HL-60 (cell line): Measurements from ENCODE around the gene PDHX.

ENCODE experiments used
- DNase-seq, 2 experiments: peaks; one replicate each; pipeline ENCODE4 v3.0.0-alpha.2; 2010 to 2020; ENCODE audit warnings: low read depth in 1 of 2, low spot score in 1 of 2
- H3K27ac ChIP-seq: fragments of 250-450 bp; sonication (Bioruptor Pico); replicated peaks from 2 replicates; pipeline ENCODE4 v1.5.1; 2020; ENCODE audit warnings: mild to moderate bottlenecking, moderate library complexity
- H3K27me3 ChIP-seq: fragments of 250-450 bp; sonication (Bioruptor Pico); 2 replicates; pipeline ENCODE4 v1.5.1; 2021; ENCODE audit warnings: mild to moderate bottlenecking, moderate library complexity; ENCODE audit not compliant: insufficient read depth, poor library complexity, severe bottlenecking
- H3K4me3 ChIP-seq: replicated peaks from 2 replicates; pipeline ENCODE4 v1.5.1; 2011; ENCODE audit warnings: mild to moderate bottlenecking, control low read depth, low read length; ENCODE audit not compliant: insufficient read depth
- GABPA ChIP-seq: IDR thresholded peaks from 2 replicates; pipeline ENCODE4 v1.6.1; 2012; ENCODE audit warnings: low read depth
- POLR2AphosphoS5 ChIP-seq: IDR thresholded peaks from 2 replicates; pipeline ENCODE4 v1.6.1; 2012; ENCODE audit warnings: low read depth
- SPI1 ChIP-seq: IDR thresholded peaks from 2 replicates; pipeline ENCODE4 v1.6.1; 2012; ENCODE audit warnings: low read depth, mild to moderate bottlenecking, borderline replicate concordance
- TF ChIP-seq, protein P1 (sequence below): IDR thresholded peaks from 2 replicates; pipeline ENCODE4 v1.6.1; 2012; ENCODE audit warnings: low read depth; ENCODE audit not compliant: insufficient replicate concordance
- TF ChIP-seq, protein P2 (sequence below): IDR thresholded peaks from one replicate; pipeline ENCODE4 v1.5.1; 2011; ENCODE audit warnings: low read length, control low read depth, inconsistent platforms; ENCODE audit not compliant: insufficient read depth

The PDHX gene

DNA sequence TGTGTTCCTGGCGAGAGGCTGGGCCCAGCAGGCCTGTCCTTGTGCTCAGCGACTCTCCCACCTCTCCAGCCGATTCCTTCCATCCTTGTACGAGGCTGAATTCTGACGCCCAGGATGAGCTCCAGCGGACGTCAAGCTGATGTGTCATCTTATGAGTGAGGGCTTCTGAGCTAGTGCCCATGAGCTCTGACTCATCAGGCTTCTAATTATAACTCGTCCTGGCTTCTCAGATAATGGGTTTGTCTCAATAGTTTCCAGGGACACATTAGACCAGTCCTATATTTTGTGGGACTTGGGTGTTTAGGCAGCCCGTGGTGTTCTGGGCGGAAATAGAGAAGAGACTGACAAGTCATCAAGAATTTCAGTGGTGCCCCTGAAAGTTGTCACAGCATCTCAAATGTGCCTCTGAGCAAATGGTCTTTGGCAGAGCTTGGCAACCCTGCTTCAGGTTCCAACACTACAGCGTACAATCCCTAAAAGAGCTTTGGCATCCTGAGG, 114.3 kb downstream of the PDHX start:
- Histone ChIP-seq H3K27ac (no peak overlapping the region), H3K4me3 (no peak overlapping the region), H3K27me3 (no peaks in the 10 kb centered on the region)
- DNase-seq = no peak
- TF ChIP-seq, protein P1, sequence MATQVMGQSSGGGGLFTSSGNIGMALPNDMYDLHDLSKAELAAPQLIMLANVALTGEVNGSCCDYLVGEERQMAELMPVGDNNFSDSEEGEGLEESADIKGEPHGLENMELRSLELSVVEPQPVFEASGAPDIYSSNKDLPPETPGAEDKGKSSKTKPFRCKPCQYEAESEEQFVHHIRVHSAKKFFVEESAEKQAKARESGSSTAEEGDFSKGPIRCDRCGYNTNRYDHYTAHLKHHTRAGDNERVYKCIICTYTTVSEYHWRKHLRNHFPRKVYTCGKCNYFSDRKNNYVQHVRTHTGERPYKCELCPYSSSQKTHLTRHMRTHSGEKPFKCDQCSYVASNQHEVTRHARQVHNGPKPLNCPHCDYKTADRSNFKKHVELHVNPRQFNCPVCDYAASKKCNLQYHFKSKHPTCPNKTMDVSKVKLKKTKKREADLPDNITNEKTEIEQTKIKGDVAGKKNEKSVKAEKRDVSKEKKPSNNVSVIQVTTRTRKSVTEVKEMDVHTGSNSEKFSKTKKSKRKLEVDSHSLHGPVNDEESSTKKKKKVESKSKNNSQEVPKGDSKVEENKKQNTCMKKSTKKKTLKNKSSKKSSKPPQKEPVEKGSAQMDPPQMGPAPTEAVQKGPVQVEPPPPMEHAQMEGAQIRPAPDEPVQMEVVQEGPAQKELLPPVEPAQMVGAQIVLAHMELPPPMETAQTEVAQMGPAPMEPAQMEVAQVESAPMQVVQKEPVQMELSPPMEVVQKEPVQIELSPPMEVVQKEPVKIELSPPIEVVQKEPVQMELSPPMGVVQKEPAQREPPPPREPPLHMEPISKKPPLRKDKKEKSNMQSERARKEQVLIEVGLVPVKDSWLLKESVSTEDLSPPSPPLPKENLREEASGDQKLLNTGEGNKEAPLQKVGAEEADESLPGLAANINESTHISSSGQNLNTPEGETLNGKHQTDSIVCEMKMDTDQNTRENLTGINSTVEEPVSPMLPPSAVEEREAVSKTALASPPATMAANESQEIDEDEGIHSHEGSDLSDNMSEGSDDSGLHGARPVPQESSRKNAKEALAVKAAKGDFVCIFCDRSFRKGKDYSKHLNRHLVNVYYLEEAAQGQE = no peak
- TF ChIP-seq, protein P2, sequence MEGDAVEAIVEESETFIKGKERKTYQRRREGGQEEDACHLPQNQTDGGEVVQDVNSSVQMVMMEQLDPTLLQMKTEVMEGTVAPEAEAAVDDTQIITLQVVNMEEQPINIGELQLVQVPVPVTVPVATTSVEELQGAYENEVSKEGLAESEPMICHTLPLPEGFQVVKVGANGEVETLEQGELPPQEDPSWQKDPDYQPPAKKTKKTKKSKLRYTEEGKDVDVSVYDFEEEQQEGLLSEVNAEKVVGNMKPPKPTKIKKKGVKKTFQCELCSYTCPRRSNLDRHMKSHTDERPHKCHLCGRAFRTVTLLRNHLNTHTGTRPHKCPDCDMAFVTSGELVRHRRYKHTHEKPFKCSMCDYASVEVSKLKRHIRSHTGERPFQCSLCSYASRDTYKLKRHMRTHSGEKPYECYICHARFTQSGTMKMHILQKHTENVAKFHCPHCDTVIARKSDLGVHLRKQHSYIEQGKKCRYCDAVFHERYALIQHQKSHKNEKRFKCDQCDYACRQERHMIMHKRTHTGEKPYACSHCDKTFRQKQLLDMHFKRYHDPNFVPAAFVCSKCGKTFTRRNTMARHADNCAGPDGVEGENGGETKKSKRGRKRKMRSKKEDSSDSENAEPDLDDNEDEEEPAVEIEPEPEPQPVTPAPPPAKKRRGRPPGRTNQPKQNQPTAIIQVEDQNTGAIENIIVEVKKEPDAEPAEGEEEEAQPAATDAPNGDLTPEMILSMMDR = no peak
- TF ChIP-seq SPI1 (no peak), POLR2AphosphoS5 (no peak), GABPA (no peak)

- no peak overlapping the region for H3K27ac ChIP-seq
- H3K4me3 ChIP-seq = no peak overlapping the region
- TF ChIP-seq, protein P1 = no peak
- TF ChIP-seq SPI1 (no peak), POLR2AphosphoS5 (no peak), GABPA (no peak)
- TF ChIP-seq, protein P2 = no peak
- no peak for DNase-seq
- no peaks in the 10 kb centered on the region for H3K27me3 ChIP-seq
These were observed 114.9 kb downstream of the PDHX start for GRCh38 chr11:35031346-35031745.

DNA sequence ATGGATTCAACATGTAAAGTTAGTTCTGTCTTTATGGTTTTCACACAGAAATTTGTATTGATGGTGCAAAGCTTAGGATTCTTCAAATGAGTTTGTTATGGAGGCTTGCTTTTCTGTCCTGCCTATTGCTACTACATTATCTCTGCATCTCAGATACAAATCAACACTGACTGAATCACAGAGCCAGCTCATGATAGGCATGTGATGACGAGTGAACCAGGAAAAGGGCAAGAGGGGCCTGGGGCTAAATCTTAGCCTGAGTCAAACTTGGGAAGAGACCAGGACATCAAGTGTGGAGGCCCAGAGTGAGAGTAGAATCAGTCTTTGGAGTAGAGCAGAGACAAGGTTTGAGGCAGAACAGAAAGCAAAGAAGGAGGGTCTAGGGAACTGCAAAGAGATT, 115.4 kb downstream of the PDHX start:
- TF ChIP-seq GABPA (no peak), POLR2AphosphoS5 (no peak), SPI1 (no peak)
- TF ChIP-seq, protein P2 = no peak
- TF ChIP-seq, protein P1 = no peak
- no peak overlapping the region for H3K4me3 ChIP-seq
- no peak for DNase-seq
- no peak overlapping the region for H3K27ac ChIP-seq
- H3K27me3 ChIP-seq = no peaks in the 10 kb centered on the region
